HL-60 (cell line): ENCODE data around the gene GSTO2.

Source experiments
- DNase-seq, 2 experiments: peaks; one replicate each; pipeline ENCODE4 v3.0.0-alpha.2; 2010 to 2020; ENCODE audit warnings: low read depth in 1 of 2, low spot score in 1 of 2
- H3K27ac ChIP-seq: fragments of 250-450 bp; sonication (Bioruptor Pico); replicated peaks from 2 replicates; pipeline ENCODE4 v1.5.1; 2020; ENCODE audit warnings: mild to moderate bottlenecking, moderate library complexity
- H3K27me3 ChIP-seq: fragments of 250-450 bp; sonication (Bioruptor Pico); 2 replicates; pipeline ENCODE4 v1.5.1; 2021; ENCODE audit warnings: mild to moderate bottlenecking, moderate library complexity; ENCODE audit not compliant: insufficient read depth, poor library complexity, severe bottlenecking
- H3K4me3 ChIP-seq: replicated peaks from 2 replicates; pipeline ENCODE4 v1.5.1; 2011; ENCODE audit warnings: mild to moderate bottlenecking, control low read depth, low read length; ENCODE audit not compliant: insufficient read depth
- CTCF ChIP-seq: IDR thresholded peaks from one replicate; pipeline ENCODE4 v1.5.1; 2011; ENCODE audit warnings: low read length, control low read depth, inconsistent platforms; ENCODE audit not compliant: insufficient read depth
- GABPA ChIP-seq: IDR thresholded peaks from 2 replicates; pipeline ENCODE4 v1.6.1; 2012; ENCODE audit warnings: low read depth
- POLR2AphosphoS5 ChIP-seq: IDR thresholded peaks from 2 replicates; pipeline ENCODE4 v1.6.1; 2012; ENCODE audit warnings: low read depth
- SPI1 ChIP-seq: IDR thresholded peaks from 2 replicates; pipeline ENCODE4 v1.6.1; 2012; ENCODE audit warnings: low read depth, mild to moderate bottlenecking, borderline replicate concordance
- TF ChIP-seq, protein P1 (sequence below): IDR thresholded peaks from 2 replicates; pipeline ENCODE4 v1.6.1; 2012; ENCODE audit warnings: low read depth; ENCODE audit not compliant: insufficient replicate concordance

The GSTO2 gene

DNA sequence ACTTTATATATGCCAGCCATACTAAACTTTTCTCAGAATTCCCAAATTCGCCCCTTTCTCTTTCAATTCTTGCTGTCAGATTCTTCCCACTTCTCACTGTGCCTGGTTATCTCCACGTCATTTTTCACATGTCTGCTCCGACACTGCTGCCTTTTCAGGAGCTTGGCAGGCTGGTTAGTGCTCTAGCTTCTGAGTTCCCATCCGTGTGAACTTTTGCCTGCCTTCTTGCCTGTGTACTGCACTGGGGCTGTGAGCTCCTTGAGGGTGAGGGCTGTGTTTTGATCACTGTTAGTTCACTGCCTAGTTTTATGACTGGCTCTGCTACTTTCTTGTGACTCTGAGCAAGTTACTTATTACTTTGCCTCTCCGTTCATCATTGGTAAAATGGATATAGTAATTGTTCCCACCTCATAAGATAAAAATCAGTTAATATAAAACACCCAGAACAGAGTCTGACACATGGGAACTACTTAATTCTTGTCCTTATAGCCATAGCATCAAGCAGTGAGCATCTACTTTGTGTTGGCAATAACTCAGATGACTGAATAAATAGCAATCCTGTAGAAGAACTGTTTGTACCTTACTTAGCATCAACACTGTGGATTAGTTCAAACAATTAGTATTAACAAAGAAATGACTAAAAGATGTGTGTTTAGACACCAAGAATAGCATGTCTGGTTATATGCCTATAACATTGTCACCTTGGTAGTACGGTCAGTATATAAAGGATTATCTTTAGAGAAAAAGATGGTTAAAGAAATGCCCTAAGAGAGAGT lies 8.8 kb upstream of the GSTO2 start:
- no peak for DNase-seq
- no peak overlapping the region for H3K4me3 ChIP-seq
- no peaks in the 10 kb centered on the region for H3K27me3 ChIP-seq
- no peak overlapping the region for H3K27ac ChIP-seq
- TF ChIP-seq GABPA (no peak), POLR2AphosphoS5 (no peak), CTCF (no peak), SPI1 (no peak)
- TF ChIP-seq, protein P1, sequence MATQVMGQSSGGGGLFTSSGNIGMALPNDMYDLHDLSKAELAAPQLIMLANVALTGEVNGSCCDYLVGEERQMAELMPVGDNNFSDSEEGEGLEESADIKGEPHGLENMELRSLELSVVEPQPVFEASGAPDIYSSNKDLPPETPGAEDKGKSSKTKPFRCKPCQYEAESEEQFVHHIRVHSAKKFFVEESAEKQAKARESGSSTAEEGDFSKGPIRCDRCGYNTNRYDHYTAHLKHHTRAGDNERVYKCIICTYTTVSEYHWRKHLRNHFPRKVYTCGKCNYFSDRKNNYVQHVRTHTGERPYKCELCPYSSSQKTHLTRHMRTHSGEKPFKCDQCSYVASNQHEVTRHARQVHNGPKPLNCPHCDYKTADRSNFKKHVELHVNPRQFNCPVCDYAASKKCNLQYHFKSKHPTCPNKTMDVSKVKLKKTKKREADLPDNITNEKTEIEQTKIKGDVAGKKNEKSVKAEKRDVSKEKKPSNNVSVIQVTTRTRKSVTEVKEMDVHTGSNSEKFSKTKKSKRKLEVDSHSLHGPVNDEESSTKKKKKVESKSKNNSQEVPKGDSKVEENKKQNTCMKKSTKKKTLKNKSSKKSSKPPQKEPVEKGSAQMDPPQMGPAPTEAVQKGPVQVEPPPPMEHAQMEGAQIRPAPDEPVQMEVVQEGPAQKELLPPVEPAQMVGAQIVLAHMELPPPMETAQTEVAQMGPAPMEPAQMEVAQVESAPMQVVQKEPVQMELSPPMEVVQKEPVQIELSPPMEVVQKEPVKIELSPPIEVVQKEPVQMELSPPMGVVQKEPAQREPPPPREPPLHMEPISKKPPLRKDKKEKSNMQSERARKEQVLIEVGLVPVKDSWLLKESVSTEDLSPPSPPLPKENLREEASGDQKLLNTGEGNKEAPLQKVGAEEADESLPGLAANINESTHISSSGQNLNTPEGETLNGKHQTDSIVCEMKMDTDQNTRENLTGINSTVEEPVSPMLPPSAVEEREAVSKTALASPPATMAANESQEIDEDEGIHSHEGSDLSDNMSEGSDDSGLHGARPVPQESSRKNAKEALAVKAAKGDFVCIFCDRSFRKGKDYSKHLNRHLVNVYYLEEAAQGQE, result no peak

DNA sequence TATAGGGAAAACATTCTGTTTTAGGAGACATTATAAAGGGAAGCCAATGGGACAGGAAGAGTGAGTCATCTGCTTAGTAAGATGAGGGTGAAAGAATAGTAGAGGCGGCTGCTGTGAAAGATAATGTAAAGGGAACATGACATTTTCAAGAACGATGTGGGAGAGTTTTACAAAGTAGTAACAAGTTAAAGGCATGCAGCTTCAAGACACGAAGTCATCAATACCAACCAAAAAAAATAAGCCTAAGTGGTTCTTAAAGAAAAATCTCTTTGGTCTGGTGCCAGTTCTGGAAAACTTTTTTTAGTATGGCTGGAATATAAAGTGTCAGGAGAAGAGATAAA lies 8.2 kb upstream of the GSTO2 start:
- DNase-seq, result no peak
- no peaks in the 10 kb centered on the region for H3K27me3 ChIP-seq
- no peak overlapping the region for H3K4me3 ChIP-seq
- H3K27ac ChIP-seq, result no peak overlapping the region
- no peak for TF ChIP-seq CTCF
- TF ChIP-seq POLR2AphosphoS5, result no peak
- TF ChIP-seq, protein P1, result no peak
- no peak for TF ChIP-seq GABPA
- TF ChIP-seq SPI1, result no peak

DNA sequence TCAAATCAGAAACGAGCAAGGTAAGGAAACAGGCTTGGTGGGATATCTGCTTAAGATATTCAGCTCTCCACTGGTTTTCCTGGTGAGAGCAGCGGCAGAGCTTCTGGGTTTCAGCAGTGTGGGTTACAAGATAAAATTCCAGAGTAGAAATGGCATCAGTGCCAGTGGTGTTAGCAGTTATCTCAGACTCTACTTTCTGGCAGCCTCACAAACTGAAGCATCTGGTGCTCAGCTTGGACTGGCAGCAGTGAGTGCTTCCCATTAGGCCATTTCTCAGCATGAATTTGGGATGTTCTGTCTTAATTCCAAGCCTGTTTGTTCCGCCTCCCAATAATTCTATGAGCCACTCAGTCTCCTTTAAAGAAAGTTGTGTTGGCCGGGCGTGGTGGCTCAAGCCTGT lies 6.9 kb upstream of the GSTO2 start:
- no peak for TF ChIP-seq POLR2AphosphoS5
- TF ChIP-seq, protein P1, result no peak
- no peak for TF ChIP-seq SPI1
- no peak for TF ChIP-seq GABPA
- TF ChIP-seq CTCF, result no peak
- no peak for DNase-seq
- Histone ChIP-seq H3K4me3 (no peak overlapping the region), H3K27ac (no peak overlapping the region), H3K27me3 (no peaks in the 10 kb centered on the region)
